Panc1 (cell line): ENCODE data around the gene LIME1. TPM values are rescaled to one million over a fixed set of nuclear protein-coding genes. Genes with fewer than 3 reads are reported as not detected.

Experiments
- ATAC-seq: fragments of 200-7000 bp; cut with Tn5 transposase; 2 replicates; pipeline ENCODE4 v1.9.1; 2020; ENCODE audit warnings: mild to moderate bottlenecking, moderate library complexity
- BruUV-seq: library from RNA; stranded (reverse); fragments of 400-500 nt; replicated peaks from 2 replicates; lab custom pipeline; 2021; lab: Mats Ljungman, UMichigan
- CTCF ChIA-PET: fragments of 300-600 bp; sonication (Branson Sonifier 250); formaldehyde crosslinking; loops from one replicate; lab custom pipeline; 2022; ENCODE audit warnings: antibody characterized with exemption; lab: Charles Lee
- POLR2A ChIA-PET: fragments of 300-600 bp; sonication (Branson Sonifier 250); formaldehyde crosslinking; loops from one replicate; lab custom pipeline; 2022; ENCODE audit warnings: antibody characterized with exemption; lab: Charles Lee
- DNase-seq: peaks from one replicate; pipeline ENCODE4 v3.0.0-alpha.2; 2010; ENCODE audit warnings: low read depth, low spot score
- H3K27ac ChIP-seq: 2 replicates; pipeline ENCODE4 v1.5.1; 2011; ENCODE audit warnings: mild to moderate bottlenecking, low read length, inconsistent platforms
- H3K27me3 ChIP-seq: fragments of 200-500 bp; sonication (Bioruptor generic); 2 replicates; pipeline ENCODE4 v1.6.0; 2014; ENCODE audit warnings: low read length, inconsistent platforms; ENCODE audit not compliant: control insufficient read depth, insufficient read depth
- H3K36me3 ChIP-seq: fragments of 200-500 bp; sonication (Bioruptor generic); 2 replicates; pipeline ENCODE4 v1.5.1; 2014; ENCODE audit warnings: inconsistent platforms, mild to moderate bottlenecking, low read length, moderate library complexity; ENCODE audit not compliant: control insufficient read depth, insufficient read depth
- H3K4me1 ChIP-seq: 2 replicates; pipeline ENCODE4 v1.5.1; 2011; ENCODE audit warnings: inconsistent platforms, mild to moderate bottlenecking, low read length, moderate library complexity; ENCODE audit not compliant: control insufficient read depth, insufficient read depth
- H3K4me3 ChIP-seq, 2 experiments: 2 replicates each; pipeline ENCODE4 v1.5.1; 2011 to 2012; ENCODE audit warnings: low read depth in 2 of 2, low read length in 2 of 2, mild to moderate bottlenecking in 2 of 2, inconsistent platforms in 1 of 2, moderate library complexity in 1 of 2
- H3K9me3 ChIP-seq: fragments of 200-500 bp; sonication (Bioruptor generic); 2 replicates; pipeline ENCODE4 v1.5.1; 2014; ENCODE audit warnings: low read depth, mild to moderate bottlenecking, inconsistent platforms, low read length, moderate library complexity; ENCODE audit not compliant: control insufficient read depth, insufficient read depth
- POLR2AphosphoS5 ChIP-seq: IDR thresholded peaks from 2 replicates; pipeline ENCODE4 v1.6.1; 2012; ENCODE audit warnings: mild to moderate bottlenecking, low read depth, low read length, moderate library complexity
- SIN3A ChIP-seq: IDR thresholded peaks from 2 replicates; pipeline ENCODE4 v1.6.1; 2012; ENCODE audit warnings: low read depth, mild to moderate bottlenecking, low read length, moderate library complexity, borderline replicate concordance; ENCODE audit not compliant: insufficient read depth
- TCF7L2 ChIP-seq: IDR thresholded peaks from 2 replicates; pipeline ENCODE4 v1.6.1; 2011; ENCODE audit warnings: mild to moderate bottlenecking, low read depth, low read length, inconsistent platforms
- in situ Hi-C: cut with HindIII; loops from 2 replicates; pipeline ENCODE4 v1.10.0; 2016; ENCODE audit warnings: low sequenced_read_pairs, low pct_unique_long_range_greater_than_20kb
- intact Hi-C: fragments of 100-400 bp; cut with micrococcal nuclease; formaldehyde crosslinking; loops from one replicate; pipeline ENCODE4 v1.10.0; 2022; ENCODE audit not compliant: unreplicated experiment
- total RNA-seq: library from RNA; stranded (reverse); gene quantifications from one replicate; pipeline ENCODE4 v1.2.1, GENCODE V29; 2021; ENCODE audit not compliant: unreplicated experiment
- TF ChIP-seq, protein P1 (sequence below), 2 experiments: IDR thresholded peaks; 2 replicates each; pipeline ENCODE4 v1.6.1; 2011 to 2012; ENCODE audit warnings: low read depth in 2 of 2, control low read depth in 1 of 2, low read length in 1 of 2, mild to moderate bottlenecking in 1 of 2, moderate library complexity in 1 of 2; ENCODE audit not compliant: insufficient read depth in 1 of 2
- TF ChIP-seq, protein P2 (sequence below): fragments of 450-650 bp; IDR thresholded peaks from 2 replicates; pipeline ENCODE4 v1.5.1; 2017; ENCODE audit warnings: mild to moderate bottlenecking

Gene LIME1
- total RNA-seq, 1 experiment from 2014 or later = 15.2 TPM

- in situ Hi-C loops = no loop called here
- TF ChIP-seq TCF7L2 (no peak), POLR2AphosphoS5 (no peak), SIN3A (no peak)
- TF ChIP-seq, protein P1, sequence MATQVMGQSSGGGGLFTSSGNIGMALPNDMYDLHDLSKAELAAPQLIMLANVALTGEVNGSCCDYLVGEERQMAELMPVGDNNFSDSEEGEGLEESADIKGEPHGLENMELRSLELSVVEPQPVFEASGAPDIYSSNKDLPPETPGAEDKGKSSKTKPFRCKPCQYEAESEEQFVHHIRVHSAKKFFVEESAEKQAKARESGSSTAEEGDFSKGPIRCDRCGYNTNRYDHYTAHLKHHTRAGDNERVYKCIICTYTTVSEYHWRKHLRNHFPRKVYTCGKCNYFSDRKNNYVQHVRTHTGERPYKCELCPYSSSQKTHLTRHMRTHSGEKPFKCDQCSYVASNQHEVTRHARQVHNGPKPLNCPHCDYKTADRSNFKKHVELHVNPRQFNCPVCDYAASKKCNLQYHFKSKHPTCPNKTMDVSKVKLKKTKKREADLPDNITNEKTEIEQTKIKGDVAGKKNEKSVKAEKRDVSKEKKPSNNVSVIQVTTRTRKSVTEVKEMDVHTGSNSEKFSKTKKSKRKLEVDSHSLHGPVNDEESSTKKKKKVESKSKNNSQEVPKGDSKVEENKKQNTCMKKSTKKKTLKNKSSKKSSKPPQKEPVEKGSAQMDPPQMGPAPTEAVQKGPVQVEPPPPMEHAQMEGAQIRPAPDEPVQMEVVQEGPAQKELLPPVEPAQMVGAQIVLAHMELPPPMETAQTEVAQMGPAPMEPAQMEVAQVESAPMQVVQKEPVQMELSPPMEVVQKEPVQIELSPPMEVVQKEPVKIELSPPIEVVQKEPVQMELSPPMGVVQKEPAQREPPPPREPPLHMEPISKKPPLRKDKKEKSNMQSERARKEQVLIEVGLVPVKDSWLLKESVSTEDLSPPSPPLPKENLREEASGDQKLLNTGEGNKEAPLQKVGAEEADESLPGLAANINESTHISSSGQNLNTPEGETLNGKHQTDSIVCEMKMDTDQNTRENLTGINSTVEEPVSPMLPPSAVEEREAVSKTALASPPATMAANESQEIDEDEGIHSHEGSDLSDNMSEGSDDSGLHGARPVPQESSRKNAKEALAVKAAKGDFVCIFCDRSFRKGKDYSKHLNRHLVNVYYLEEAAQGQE (IDR thresholded peaks at IDR 0.05; ENCODE audit: insufficient read depth in 1 of 2, low read depth in 2 of 2, low read length in 1 of 2) = no peak
- TF ChIP-seq, protein P2, sequence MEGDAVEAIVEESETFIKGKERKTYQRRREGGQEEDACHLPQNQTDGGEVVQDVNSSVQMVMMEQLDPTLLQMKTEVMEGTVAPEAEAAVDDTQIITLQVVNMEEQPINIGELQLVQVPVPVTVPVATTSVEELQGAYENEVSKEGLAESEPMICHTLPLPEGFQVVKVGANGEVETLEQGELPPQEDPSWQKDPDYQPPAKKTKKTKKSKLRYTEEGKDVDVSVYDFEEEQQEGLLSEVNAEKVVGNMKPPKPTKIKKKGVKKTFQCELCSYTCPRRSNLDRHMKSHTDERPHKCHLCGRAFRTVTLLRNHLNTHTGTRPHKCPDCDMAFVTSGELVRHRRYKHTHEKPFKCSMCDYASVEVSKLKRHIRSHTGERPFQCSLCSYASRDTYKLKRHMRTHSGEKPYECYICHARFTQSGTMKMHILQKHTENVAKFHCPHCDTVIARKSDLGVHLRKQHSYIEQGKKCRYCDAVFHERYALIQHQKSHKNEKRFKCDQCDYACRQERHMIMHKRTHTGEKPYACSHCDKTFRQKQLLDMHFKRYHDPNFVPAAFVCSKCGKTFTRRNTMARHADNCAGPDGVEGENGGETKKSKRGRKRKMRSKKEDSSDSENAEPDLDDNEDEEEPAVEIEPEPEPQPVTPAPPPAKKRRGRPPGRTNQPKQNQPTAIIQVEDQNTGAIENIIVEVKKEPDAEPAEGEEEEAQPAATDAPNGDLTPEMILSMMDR = no peak
- Histone ChIP-seq H3K4me3 (peak overlapping the region; percentile 63 to 66), H3K36me3 (no peaks in the 10 kb centered on the region; the same call in 1 of the 2 replicates), H3K4me1 (peaks cover 28% of the 10 kb centered on the region), H3K9me3 (no peaks in the 10 kb centered on the region), H3K27ac (peak overlapping the region; percentile 77), H3K27me3 (no peaks in the 10 kb centered on the region)
- no TSS peak for BruUV-seq
- intact Hi-C loops = no loop called here
- ChIA-PET POLR2A (interaction anchor here (0.5 kb wide), 1 partner anchor 107 kb away, joined by 3 read pairs; no protein-coding TSS in a partner anchor), CTCF (interaction anchor here (0.6 kb wide), 1 partner anchor 32 kb away, joined by 3 read pairs; no protein-coding TSS in a partner anchor)
- no peak for ATAC-seq
- DNase-seq = no peak
Observed at GRCh38 chr20:63741676-63742380, 5.4 kb downstream of the LIME1 start.

DNA sequence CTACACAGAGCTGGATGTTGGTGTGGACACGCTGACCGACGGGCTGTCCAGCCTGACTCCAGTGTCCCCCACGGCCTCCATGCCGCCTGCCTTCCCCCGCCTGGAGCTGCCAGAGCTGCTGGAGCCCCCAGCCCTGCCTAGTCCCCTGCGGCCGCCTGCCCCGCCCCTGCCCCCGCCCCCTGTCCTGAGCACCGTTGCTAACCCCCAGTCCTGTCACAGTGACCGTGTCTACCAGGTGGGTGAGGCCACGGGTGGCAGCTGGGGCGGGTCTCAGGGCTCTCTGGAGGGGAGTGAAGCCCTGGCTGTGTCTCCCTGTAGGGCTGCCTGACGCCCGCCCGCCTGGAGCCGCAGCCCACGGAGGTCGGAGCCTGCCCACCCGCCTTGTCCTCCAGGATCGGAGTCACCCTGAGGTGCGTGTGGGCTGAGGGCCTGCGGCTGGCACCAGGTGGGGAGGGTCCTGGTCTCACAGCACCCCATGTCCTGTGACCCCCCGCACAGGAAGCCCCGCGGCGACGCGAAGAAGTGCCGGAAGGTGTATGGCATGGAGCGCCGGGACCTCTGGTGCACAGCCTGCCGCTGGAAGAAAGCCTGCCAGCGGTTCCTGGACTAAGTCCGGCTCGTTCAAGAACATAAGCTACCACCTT is 6.0 kb downstream of the LIME1 start:
- Histone ChIP-seq H3K27me3 (no peaks in the 10 kb centered on the region), H3K36me3 (no peaks in the 10 kb centered on the region; the same call in 1 of the 2 replicates), H3K27ac (no peak overlapping the region), H3K9me3 (no peaks in the 10 kb centered on the region), H3K4me1 (peaks cover 22% of the 10 kb centered on the region), H3K4me3 (no peak overlapping the region)
- in situ Hi-C loops = no loop called here
- TF ChIP-seq POLR2AphosphoS5 (no peak), TCF7L2 (no peak), SIN3A (no peak)
- TF ChIP-seq, protein P1 (IDR thresholded peaks at IDR 0.05; ENCODE audit: insufficient read depth in 1 of 2, low read depth in 2 of 2, low read length in 1 of 2) = no peak
- TF ChIP-seq, protein P2 = no peak
- no TSS peak for BruUV-seq
- intact Hi-C loops = no loop called here
- DNase-seq = no peak
- ATAC-seq = no peak
- ChIA-PET CTCF (no interaction called here), POLR2A (no interaction called here)
